ENCODE results near the gene CHD1L. TPM values are rescaled to one million over a fixed set of nuclear protein-coding genes. Genes with fewer than 3 reads are reported as not detected.

The CHD1L gene
- total RNA-seq, result 19.5 and 31.8 TPM in 2 replicates

DNA sequence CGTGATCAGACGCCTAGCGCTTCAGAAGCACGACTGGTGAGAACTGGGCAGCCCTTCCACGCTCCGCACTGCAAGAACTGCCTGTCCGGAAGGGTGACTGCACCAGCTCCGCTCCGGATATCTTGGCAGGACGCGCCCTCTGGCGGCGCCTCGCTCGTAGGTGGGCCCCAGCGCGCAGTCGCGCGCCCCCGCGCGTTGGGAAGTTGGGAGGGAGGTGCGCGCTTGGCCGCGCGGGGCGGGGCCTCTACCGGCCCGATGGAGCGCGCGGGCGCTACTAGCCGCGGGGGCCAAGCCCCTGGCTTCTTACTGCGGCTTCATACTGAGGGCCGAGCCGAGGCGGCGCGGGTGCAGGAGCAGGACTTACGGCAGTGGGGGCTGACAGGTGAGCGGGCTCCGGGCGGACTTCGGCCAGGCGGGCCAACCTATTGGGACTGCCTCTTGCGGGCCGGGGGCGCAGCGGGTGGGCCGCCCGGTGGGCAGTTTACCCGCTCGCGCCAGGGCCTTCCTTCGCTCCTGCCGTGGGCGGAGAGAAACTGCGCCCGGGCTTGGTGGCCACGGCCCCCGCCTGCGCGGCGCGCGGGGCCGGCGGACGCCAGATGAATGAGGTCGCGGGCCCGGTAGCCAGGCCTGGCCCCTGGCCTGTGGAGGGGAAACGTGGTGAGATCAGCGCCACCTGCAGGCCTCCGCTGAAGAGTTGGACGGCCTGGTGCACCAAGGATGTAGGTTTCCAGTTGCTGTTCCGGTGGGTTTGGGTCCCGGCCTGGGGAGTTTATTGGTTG is at the start of gene CHD1L:
CHD1L (plus strand) TSS at position 236 of the 779 bp plus-strand sequence; CDS start at position 256, 20 bp downstream.

DNA sequence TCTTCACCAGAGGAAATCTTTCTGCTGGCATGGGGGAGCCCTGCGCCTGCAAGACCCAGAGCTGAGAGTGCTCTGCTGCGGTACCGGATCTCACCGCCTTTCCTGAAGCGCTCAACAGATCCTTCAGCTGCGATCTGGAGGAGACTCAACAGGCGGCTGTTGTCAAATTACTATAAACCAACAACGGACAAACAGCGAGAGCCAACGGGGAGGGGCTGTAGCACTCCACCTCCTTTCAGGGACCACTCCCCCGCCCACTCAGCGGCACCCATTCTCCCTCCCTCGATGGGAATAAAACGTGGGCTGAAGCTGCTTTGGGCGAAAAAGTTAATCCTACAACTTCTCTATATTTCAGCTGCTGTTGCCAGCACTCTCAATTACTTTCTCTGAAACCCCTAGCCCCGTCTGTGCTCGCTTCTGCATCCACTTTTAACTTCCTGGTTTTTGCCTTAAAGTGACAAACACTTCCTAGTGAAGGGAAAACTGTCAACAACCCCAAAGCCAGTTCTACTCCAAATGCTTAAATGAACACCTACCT is 17.2 kb upstream of the CHD1L start, which contains the start of gene FMO5:
FMO5 (minus strand) TSS at position 147 of the 538 bp plus-strand sequence. CDS start 310 bp downstream, outside the sequence.

Other genes with a start within 250 kb of the CHD1L start
- gene PRKAB2, start 70.2 kb upstream of the CHD1L start, total RNA-seq, result 6.8 and 7.8 TPM in 2 replicates
- 0.49 and 0.72 TPM in 2 replicates for gene FMO5, start 17.3 kb upstream of the CHD1L start, total RNA-seq